Measurements from ENCODE around the gene ATG101. TPM values are rescaled to one million over a fixed set of nuclear protein-coding genes. Genes with fewer than 3 reads are reported as not detected.

Gene ATG101
- total RNA-seq, 2 experiments from 2014 or later, result 38.0 to 53.9 TPM

DNA sequence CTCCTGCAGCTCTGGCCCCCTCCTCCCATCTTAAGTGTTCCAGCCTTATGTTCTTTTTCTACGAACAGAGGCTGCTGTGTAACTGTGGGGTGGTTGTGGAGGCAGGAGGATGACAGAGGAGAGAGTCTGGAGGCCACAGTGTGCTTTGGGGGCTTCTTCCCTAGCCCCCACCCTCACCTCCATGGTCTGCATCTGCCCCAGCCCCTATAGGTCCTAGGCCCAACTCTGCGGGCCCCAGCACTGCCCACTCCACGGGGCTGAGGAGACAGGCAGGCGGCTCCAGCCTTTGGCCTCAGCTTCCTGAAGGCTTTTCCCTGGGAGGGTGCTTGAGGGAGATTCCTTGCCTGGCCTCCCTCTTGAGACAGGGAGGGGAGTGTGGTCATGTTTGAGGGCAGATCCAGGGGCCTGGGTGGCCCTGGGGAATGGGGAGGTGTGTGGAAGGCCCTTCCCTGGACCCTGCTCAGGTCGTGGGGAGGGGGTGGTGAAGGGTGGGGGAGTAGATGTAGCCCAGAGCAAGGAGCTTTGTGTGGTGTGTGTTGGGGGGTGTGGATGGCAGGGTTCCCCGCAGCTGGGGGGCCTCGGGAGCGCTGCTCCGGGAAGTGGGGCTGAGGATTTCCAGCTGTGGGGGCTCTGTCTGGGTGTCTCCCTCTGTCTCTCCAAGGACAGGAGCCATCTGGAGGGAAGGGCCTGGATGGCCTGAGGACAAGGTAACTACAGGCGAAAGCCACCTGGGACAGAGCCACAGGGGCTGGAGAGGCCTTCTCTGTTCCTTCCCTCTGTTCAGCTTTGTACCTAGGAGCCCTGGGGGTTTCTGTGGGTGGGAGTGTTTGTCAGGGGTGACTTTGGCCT is 10.8 kb downstream of the ATG101 start:
- CTCF ChIA-PET (ENCODE audit: unreplicated experiment), result interaction anchor here (0.6 to 3.1 kb wide), 4 partner anchors 40 to 1856 kb away, joined by 3 to 32 read pairs (median 6); no protein-coding TSS in a partner anchor
- no peaks in the 10 kb centered on the region for H4K20me1 ChIP-seq (ENCODE audit: insufficient read depth, low read length)
- no peak for DNase-seq (ENCODE audit: low spot score)
- intact Hi-C loops (cut with micrococcal nuclease; ENCODE audit: unreplicated experiment), result loop anchor here (1.0 kb wide), 1 partner anchor 11 kb away; the partner anchor contains the start of gene ATG101
- peak overlapping the region; percentile 81 for H3K4me2 ChIP-seq (ENCODE audit: low read length)
- no peak overlapping the region for H2AFZ ChIP-seq (ENCODE audit: low read length)
- TF ChIP-seq, protein P1, sequence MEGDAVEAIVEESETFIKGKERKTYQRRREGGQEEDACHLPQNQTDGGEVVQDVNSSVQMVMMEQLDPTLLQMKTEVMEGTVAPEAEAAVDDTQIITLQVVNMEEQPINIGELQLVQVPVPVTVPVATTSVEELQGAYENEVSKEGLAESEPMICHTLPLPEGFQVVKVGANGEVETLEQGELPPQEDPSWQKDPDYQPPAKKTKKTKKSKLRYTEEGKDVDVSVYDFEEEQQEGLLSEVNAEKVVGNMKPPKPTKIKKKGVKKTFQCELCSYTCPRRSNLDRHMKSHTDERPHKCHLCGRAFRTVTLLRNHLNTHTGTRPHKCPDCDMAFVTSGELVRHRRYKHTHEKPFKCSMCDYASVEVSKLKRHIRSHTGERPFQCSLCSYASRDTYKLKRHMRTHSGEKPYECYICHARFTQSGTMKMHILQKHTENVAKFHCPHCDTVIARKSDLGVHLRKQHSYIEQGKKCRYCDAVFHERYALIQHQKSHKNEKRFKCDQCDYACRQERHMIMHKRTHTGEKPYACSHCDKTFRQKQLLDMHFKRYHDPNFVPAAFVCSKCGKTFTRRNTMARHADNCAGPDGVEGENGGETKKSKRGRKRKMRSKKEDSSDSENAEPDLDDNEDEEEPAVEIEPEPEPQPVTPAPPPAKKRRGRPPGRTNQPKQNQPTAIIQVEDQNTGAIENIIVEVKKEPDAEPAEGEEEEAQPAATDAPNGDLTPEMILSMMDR (conservative IDR thresholded peaks at IDR 0.05; ENCODE audit: low read length), result no peak
- TF ChIP-seq EZH2phosphoT487 (IDR thresholded peaks at IDR 0.05; ENCODE audit: borderline replicate concordance, low read depth, low read length), result no peak
- H3K9me3 ChIP-seq (ENCODE audit: low read length), result no peaks in the 10 kb centered on the region
- peaks cover 51% of the 10 kb centered on the region for H3K4me1 ChIP-seq (ENCODE audit: insufficient read depth, low read length, poor library complexity, severe bottlenecking)
- H3K36me3 ChIP-seq (ENCODE audit: insufficient read depth, low read length), result peaks cover 42% of the 10 kb centered on the region
- H3K4me3 ChIP-seq (ENCODE audit: low read depth, low read length, poor library complexity, severe bottlenecking), result peak overlapping the region; percentile 52
- no peaks in the 10 kb centered on the region for H3K79me2 ChIP-seq (ENCODE audit: insufficient read depth, low read depth, low read length)
- no peaks in the 10 kb centered on the region for H3K9me2 ChIP-seq (ENCODE audit: insufficient read depth, low read length)
- peak overlapping the region; percentile 84 for H3K27ac ChIP-seq (ENCODE audit: low read depth, low read length, poor library complexity, severe bottlenecking)
- BruUV-seq (replicated peaks), result no TSS peak
- POLR2A ChIA-PET, result interaction anchor here (0.7 to 3.7 kb wide), 8 partner anchors 9 to 55 kb away, joined by 3 to 26 read pairs (median 6); partner anchors contain the start of gene ATG101

DNA sequence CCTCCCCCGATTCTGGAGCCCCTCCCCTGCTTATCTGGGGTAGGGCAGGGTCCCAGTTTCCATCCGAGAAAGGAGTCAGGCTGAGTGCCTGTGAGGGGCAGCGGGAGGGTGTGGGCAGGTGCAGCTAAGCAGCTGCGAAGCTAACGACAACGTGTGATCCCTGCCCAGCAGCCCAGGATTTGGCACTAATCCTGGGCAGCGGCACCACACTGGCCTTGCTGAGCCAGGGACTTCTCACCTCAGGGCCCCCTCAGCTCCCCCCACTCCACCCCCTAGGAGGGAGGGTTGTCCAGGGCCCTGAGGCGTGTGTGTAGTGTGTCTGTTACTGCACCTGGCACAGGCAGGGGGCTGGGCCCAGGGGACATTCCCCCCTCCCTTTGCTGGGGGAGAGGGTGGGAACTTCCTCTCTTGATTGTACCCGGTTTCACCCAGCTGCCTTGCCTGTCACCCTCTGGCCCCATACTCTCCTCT is 11.5 kb downstream of the ATG101 start:
- Histone ChIP-seq H3K9me3 (ENCODE audit: low read length) (no peaks in the 10 kb centered on the region), H3K4me1 (ENCODE audit: insufficient read depth, low read length, poor library complexity, severe bottlenecking) (peaks cover 52% of the 10 kb centered on the region), H4K20me1 (ENCODE audit: insufficient read depth, low read length) (no peaks in the 10 kb centered on the region), H3K27ac (ENCODE audit: low read depth, low read length, poor library complexity, severe bottlenecking) (peak overlapping the region; percentile 84), H3K36me3 (ENCODE audit: insufficient read depth, low read length) (peaks cover 36% of the 10 kb centered on the region), H3K4me3 (ENCODE audit: low read depth, low read length, poor library complexity, severe bottlenecking) (peak overlapping the region; percentile 52), H3K79me2 (ENCODE audit: insufficient read depth, low read depth, low read length) (no peaks in the 10 kb centered on the region), H2AFZ (ENCODE audit: low read length) (no peak overlapping the region), H3K4me2 (ENCODE audit: low read length) (peak overlapping the region; percentile 81), H3K9me2 (ENCODE audit: insufficient read depth, low read length) (no peaks in the 10 kb centered on the region)
- intact Hi-C loops (cut with micrococcal nuclease; ENCODE audit: unreplicated experiment), result loop anchor here (1.0 kb wide), 1 partner anchor 12 kb away; the partner anchor contains the start of gene ATG101
- DNase-seq (ENCODE audit: low spot score), result peak; percentile 93
- TF ChIP-seq, protein P1 (conservative IDR thresholded peaks at IDR 0.05; ENCODE audit: low read length), result no peak
- TF ChIP-seq EZH2phosphoT487 (IDR thresholded peaks at IDR 0.05; ENCODE audit: borderline replicate concordance, low read depth, low read length), result no peak
- ChIA-PET POLR2A (interaction anchor here (0.7 to 3.7 kb wide), 11 partner anchors 9 to 55 kb away, joined by 3 to 26 read pairs (median 5); partner anchors contain the start of gene ATG101), CTCF (ENCODE audit: unreplicated experiment) (interaction anchor here (0.6 to 3.1 kb wide), 6 partner anchors 9 to 1856 kb away, joined by 3 to 32 read pairs (median 3); no protein-coding TSS in a partner anchor)
- no TSS peak for BruUV-seq (replicated peaks)

All from OCI-LY7 (cell line).